HUES64 (cell line): ENCODE results near the gene KCNT2.
"Not testable (repeated sequence)": the region's sequence is repeated elsewhere in the genome, so short reads cannot be mapped to it uniquely, and the experiment has no call there.

Experiments used
- H3K27ac ChIP-seq: 2 replicates; pipeline ENCODE4 v1.7.0; 2013; ENCODE audit warnings: low read depth, low read length, inconsistent platforms
- H3K27me3 ChIP-seq: 2 replicates; pipeline ENCODE4 v1.6.1; 2013; ENCODE audit warnings: mild to moderate bottlenecking, low read length; ENCODE audit not compliant: insufficient read depth
- H3K36me3 ChIP-seq: 2 replicates; pipeline ENCODE4 v1.6.1; 2013; ENCODE audit warnings: mild to moderate bottlenecking, low read length; ENCODE audit not compliant: insufficient read depth
- H3K4me1 ChIP-seq: 2 replicates; pipeline ENCODE4 v1.6.1; 2013; ENCODE audit warnings: mild to moderate bottlenecking, low read length, moderate library complexity; ENCODE audit not compliant: insufficient read depth
- H3K4me3 ChIP-seq: 2 replicates; pipeline ENCODE4 v1.5.1; 2013; ENCODE audit warnings: mild to moderate bottlenecking, low read length, moderate library complexity
- H3K9ac ChIP-seq: 2 replicates; pipeline ENCODE4 v1.6.1; 2013; ENCODE audit warnings: mild to moderate bottlenecking, low read depth, low read length
- H3K9me3 ChIP-seq: 2 replicates; pipeline ENCODE4 v1.6.1; 2013; ENCODE audit warnings: low read depth, low read length; ENCODE audit not compliant: insufficient read depth
- WGBS: fragments of 150-250, 120-280 bp; methylation state at CpG from one replicate; pipeline ENCODE4 v1.1.7; 2013; ENCODE audit warnings: missing lambda C conversion rate; 5-methylcytosine and 5-hydroxymethylcytosine counted together

KCNT2 gene

DNA sequence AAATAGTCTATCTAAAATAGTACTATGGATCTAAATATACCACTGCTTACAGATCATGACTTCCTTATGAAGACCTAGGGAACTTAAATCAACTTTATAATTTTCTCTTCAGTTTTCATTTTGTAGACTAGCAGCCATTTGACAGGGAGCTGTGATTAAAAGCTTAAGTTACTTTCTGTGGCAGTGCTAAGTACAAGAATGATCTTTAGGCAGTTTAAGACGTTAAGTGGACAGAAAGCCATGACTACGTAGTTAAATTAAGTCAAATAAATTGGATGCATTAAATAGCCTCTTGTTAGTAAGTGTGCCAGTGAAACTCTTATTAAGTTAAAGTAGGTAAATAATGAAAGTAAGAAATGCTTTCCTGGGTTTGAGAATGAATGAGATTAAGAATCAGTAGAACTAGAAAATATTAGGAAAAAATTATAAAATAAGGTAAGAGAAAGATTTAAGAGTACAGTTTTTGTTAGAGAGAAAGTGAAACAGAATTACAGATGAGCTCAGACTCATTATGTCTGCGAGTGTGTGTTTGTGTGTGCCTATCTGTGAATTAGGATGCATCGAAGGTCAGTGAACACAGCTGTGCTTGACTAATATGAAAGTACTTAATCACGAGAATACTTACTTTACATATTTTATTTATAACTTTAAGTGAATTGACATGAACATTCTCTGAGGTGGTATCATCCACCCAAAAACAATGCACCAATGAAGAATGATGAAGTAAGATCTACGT, 336.9 kb downstream of the KCNT2 start:
- Histone ChIP-seq H3K27ac (no peak overlapping the region), H3K4me1 (peaks cover 4% of the 10 kb centered on the region; the same call in 1 of the 2 replicates), H3K27me3 (no peaks in the 10 kb centered on the region), H3K4me3 (no peak overlapping the region), H3K9ac (no peak overlapping the region), H3K36me3 (0 out of 2 replicates have a peak, but pooled peaks cover 5% of the 10 kb centered on the region), H3K9me3 (no peaks in the 10 kb centered on the region)
- WGBS, result 96% methylated on average over 5 of the region's 6 CpGs

DNA sequence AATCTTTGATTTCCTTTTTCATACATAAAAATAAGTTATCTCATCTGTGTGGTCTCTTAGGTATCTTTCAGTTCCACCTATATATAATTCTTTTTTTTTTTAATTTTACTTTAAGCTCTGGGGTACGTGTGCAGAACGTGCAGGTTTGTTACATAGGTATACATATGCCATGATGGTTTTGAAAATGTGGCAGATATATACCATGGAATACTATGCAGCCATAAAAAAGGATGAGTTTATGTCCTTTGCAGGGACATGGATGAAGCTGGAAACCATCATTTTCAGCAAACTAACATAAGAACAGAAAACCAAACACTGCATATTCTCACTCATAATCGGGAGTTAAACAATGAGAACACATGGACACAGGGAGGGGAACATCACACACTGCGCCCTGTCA, 345.2 kb downstream of the KCNT2 start:
- not testable (repeated sequence) for H3K9ac ChIP-seq, H3K4me1 ChIP-seq, H3K27ac ChIP-seq, H3K27me3 ChIP-seq, H3K4me3 ChIP-seq, H3K9me3 ChIP-seq, H3K36me3 ChIP-seq
- 83% methylated on average over 4 of the region's 4 CpGs for WGBS

DNA sequence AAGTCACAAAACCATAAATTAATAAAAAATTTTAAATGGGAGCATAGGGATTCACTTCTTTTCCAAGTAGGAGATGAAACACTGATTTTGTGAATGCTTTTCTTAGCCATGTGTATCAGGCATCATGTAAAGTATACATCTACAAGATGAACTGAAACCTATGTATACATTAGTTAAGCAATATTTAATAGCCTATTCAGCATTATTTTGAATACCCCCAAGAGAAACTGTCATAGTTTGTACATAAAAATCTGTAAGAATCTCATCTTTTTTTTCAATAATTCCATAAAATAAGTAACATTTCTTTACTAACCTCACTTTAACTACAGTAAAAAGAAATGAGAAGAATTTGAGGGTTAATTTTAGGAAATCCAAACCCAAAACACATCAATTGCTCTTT, 348.0 kb downstream of the KCNT2 start:
- no peaks in the 10 kb centered on the region for H3K36me3 ChIP-seq
- no peak overlapping the region for H3K27ac ChIP-seq
- no peak overlapping the region for H3K4me3 ChIP-seq
- H3K27me3 ChIP-seq, result no peaks in the 10 kb centered on the region
- no peaks in the 10 kb centered on the region for H3K9me3 ChIP-seq
- H3K4me1 ChIP-seq, result peaks cover under 1% of the 10 kb centered on the region; the same call in 1 of the 2 replicates
- no peak overlapping the region for H3K9ac ChIP-seq

DNA sequence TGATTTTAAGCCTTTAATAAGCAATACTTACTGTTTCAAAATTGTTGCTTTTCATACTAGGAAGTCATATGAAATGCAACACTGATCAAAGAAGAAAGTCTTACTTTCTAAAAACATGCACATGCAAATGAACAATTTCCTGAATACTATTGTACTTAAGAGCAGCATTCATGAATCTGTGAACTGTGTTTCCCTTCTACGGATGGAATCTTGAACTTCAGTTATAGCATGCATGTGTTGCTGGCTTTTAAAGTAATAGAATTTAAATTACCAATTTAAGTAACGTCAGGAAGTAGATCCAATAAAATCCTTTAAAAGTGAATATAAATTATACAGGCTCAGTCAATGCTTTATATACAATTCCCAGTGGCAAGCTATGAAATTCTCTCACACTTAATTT, 348.9 kb downstream of the KCNT2 start:
- H3K27me3 ChIP-seq, result no peaks in the 10 kb centered on the region
- 89% methylated on average over 1 of the region's 2 CpGs for WGBS
- H3K9ac ChIP-seq, result no peak overlapping the region
- no peak overlapping the region for H3K4me3 ChIP-seq
- H3K27ac ChIP-seq, result no peak overlapping the region
- H3K36me3 ChIP-seq, result no peaks in the 10 kb centered on the region
- no peaks in the 10 kb centered on the region for H3K9me3 ChIP-seq
- H3K4me1 ChIP-seq, result no peaks in the 10 kb centered on the region

DNA sequence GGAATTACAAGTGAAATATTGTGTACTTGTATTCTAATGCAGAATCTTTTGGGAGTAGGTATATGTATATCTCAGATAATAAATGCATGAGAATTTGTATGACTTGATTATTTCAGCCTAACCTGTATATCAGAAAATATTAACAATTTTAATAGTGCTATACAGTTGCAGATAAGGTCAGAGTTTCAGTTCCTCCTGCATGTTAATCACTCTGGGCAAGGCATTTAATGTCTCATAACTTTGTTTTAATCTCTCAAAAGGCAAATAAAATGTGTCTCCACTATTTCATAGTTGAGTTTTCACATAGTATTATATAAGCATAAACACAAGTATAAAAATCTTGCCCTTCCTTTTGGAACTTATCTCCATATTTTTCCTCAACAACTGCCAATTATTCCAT, 352.5 kb downstream of the KCNT2 start:
- no peaks in the 10 kb centered on the region for H3K9me3 ChIP-seq
- no peaks in the 10 kb centered on the region for H3K4me1 ChIP-seq
- no peaks in the 10 kb centered on the region for H3K27me3 ChIP-seq
- no peak overlapping the region for H3K27ac ChIP-seq
- no peak overlapping the region for H3K9ac ChIP-seq
- no peaks in the 10 kb centered on the region for H3K36me3 ChIP-seq
- no peak overlapping the region for H3K4me3 ChIP-seq

DNA sequence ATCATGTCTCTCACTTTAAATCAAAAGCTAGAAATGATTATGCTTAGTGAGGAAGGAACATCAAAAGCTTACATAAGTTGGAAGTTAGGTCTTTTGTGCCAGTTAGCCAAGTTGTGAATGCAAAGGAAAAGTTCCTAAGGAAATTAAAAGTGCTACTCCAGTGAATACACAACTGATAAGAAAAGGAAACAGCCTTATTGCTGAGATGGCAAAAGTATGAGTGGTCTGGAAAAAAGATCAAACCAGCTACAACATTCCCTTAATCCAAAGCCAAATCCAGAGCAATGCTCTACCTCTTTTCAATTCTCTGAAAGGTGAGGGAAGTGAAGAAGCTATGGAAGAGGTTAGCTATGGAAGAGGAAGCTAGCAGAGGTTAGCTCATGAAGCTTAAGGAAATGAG, 378.7 kb downstream of the KCNT2 start:
- no peak overlapping the region for H3K4me3 ChIP-seq
- H3K36me3 ChIP-seq, result no peaks in the 10 kb centered on the region; the same call in 1 of the 2 replicates
- no peak overlapping the region for H3K9ac ChIP-seq
- no peak overlapping the region for H3K27ac ChIP-seq
- H3K9me3 ChIP-seq, result no peaks in the 10 kb centered on the region
- H3K27me3 ChIP-seq, result no peaks in the 10 kb centered on the region
- H3K4me1 ChIP-seq, result no peaks in the 10 kb centered on the region

DNA sequence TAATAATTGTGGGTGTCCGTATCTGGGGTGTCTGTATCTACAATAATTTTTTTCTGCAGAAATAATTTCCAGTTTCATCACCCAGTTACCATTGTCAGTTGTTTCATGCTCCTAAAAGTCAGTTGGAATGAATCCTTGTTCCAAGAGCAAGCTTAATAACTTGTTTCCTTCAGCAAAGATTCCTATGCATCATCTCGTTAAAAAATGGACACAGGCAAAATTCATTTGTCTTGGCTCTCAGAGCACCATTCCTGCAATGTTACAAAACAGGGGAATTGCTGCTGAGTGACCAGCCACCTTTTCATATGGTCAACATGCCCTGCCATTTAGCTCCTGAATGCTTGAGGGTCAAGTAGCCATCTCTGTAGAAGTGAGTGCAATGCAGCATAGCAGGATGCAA, 393.4 kb downstream of the KCNT2 start:
- Histone ChIP-seq H3K9me3 (no peaks in the 10 kb centered on the region), H3K4me1 (no peaks in the 10 kb centered on the region), H3K4me3 (no peak overlapping the region), H3K9ac (no peak overlapping the region), H3K27me3 (no peaks in the 10 kb centered on the region), H3K36me3 (no peaks in the 10 kb centered on the region), H3K27ac (no peak overlapping the region)
- 97% methylated on average over 2 of the region's 2 CpGs for WGBS

DNA sequence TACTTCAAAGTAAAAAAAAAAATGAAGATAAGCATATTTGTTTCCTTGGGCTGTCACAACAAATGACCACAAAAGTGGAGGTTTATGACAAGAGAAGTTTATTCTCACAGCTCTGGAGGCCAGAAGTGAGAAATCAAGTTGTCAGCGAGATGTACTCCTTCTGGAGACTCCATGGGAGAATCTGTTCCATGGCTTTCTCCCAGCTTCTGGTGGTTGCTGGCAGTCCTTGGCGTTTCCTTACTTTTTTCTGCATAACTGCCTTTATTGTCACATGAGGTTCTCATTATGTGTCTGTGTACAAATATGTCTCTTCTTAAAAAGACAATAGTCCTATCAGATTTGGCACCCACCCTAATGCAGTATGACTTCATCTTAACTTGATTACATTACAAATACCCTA, 398.3 kb downstream of the KCNT2 start:
- Histone ChIP-seq H3K4me3 (no peak overlapping the region), H3K36me3 (no peaks in the 10 kb centered on the region), H3K27me3 (no peaks in the 10 kb centered on the region), H3K4me1 (no peaks in the 10 kb centered on the region), H3K9me3 (no peaks in the 10 kb centered on the region), H3K27ac (no peak overlapping the region), H3K9ac (no peak overlapping the region)
- WGBS, result 94% methylated on average over 2 of the region's 2 CpGs

DNA sequence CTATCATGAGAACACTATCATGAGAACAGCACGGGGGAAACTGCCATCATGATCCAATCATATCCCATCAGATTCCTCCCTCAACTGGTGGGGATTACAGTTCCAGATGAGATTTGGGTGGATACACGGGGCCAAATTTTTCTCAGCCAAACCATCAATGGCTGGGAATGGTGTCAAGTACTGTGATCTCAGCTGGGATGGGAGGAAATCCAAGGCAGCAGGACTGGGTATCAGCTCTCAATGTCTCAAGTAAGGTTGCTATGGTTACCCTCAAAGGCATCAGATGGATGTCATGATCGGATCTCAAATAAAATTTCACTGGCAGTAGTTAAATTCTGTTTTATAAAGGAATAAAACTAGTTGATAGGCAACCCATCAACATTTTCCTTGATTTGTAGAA, 399.0 kb downstream of the KCNT2 start:
- H3K9me3 ChIP-seq, result no peaks in the 10 kb centered on the region
- no peak overlapping the region for H3K9ac ChIP-seq
- WGBS, result 100% methylated on average over 3 of the region's 3 CpGs
- no peak overlapping the region for H3K4me3 ChIP-seq
- no peak overlapping the region for H3K27ac ChIP-seq
- H3K27me3 ChIP-seq, result no peaks in the 10 kb centered on the region
- no peaks in the 10 kb centered on the region for H3K4me1 ChIP-seq
- H3K36me3 ChIP-seq, result no peaks in the 10 kb centered on the region

DNA sequence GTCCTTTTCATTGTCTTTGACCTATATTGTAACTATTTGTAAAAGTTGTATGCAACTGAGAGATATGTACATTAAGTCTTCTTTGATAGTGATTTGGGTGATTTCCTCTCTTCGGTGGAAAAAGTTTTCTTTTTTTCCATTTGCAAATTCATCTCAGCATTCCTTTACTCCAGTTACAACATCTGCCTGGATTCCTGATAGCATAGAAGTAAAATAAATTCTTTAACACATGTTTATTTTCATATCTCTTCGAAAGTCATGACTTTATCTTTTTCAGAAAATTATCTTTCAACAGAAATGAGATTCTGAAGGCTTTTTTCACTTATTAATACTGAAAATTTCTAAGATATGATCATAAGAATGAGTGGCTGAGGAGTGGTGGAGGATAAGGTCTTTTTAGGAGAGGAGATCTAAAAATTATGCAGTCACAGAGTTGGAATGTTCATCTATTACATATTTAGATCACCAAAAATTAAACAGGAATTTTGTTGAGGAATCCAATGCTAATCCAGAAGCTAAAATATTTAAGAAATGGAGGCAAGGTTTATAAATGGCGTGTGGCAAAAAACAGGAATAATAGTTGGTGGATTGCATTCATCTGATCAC, 400.5 kb downstream of the KCNT2 start:
- WGBS, result 87% methylated on average over 1 of the region's 3 CpGs
- no peak overlapping the region for H3K9ac ChIP-seq
- H3K36me3 ChIP-seq, result no peaks in the 10 kb centered on the region
- H3K4me1 ChIP-seq, result no peaks in the 10 kb centered on the region
- H3K27me3 ChIP-seq, result no peaks in the 10 kb centered on the region
- H3K27ac ChIP-seq, result no peak overlapping the region
- H3K4me3 ChIP-seq, result no peak overlapping the region
- H3K9me3 ChIP-seq, result no peaks in the 10 kb centered on the region

DNA sequence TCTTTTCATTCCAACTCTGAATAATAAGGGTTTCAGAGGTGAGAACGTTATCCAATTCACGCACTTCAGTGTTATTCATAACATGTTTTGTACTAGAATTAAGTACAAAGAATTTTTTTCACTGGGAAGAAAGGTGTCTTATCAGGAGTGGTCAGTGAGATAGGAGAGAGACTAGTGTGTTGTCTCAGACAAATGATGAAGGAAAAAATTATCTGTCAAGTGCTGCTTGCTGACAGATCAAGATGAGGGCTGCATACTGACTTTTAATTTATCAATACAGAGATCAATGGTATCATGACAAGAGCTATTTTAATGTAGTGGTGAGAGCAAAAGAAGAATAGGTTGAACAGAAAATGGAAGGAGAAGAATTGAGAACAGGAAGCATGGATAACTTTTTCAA, 402.4 kb downstream of the KCNT2 start:
- Histone ChIP-seq H3K27ac (no peak overlapping the region), H3K36me3 (no peaks in the 10 kb centered on the region), H3K4me1 (no peaks in the 10 kb centered on the region), H3K9me3 (no peaks in the 10 kb centered on the region), H3K27me3 (no peaks in the 10 kb centered on the region), H3K9ac (no peak overlapping the region), H3K4me3 (no peak overlapping the region)
- no CpG with 5 or more reads among the region's 2 CpGs for WGBS

DNA sequence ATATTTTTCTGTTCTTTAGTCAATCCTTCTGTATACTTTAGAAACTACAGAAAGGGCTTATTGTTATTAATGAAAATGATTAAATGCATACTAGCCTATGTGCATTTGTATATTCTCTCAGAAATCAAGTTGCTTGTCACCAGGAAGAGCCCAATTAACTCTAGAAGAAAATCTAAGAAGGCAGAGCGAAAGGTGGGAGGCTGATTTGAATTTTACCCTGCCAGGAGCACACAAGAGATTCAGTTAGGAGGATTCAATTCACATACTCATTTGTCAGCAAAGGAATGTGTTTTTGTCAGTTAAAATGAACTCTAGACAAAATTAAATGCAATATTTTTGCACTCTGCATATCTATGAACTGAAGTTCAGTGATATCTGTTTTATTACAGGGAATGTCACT, 411.8 kb downstream of the KCNT2 start:
- Histone ChIP-seq H3K36me3 (no peaks in the 10 kb centered on the region), H3K27me3 (no peaks in the 10 kb centered on the region), H3K4me1 (no peaks in the 10 kb centered on the region), H3K9me3 (peaks cover 3% of the 10 kb centered on the region; the same call in 1 of the 2 replicates), H3K27ac (no peak overlapping the region), H3K9ac (no peak overlapping the region), H3K4me3 (no peak overlapping the region)
- 91% methylated on average over 1 of the region's 1 CpG for WGBS
